Neural progenitor cell (in vitro differentiated cells): ENCODE results near the gene GPHN. TPM values are rescaled to one million over a fixed set of nuclear protein-coding genes. Genes with fewer than 3 reads are reported as not detected.

Experiments used
- DNase-seq: peaks from one replicate; pipeline ENCODE4 v3.0.0-alpha.2; 2016; ENCODE audit warnings: low spot score
- H2AFZ ChIP-seq: fragments of 200-600 bp; sonication (generic); replicated peaks from 2 replicates; pipeline ENCODE4 v1.6.1; 2016; ENCODE audit warnings: antibody characterized with exemption
- H3F3A ChIP-seq: fragments of 200-600 bp; sonication (generic); 2 replicates; pipeline ENCODE4 v1.6.1; 2016; ENCODE audit warnings: antibody characterized with exemption, low read depth
- H3K27ac ChIP-seq: fragments of 200-600 bp; sonication (generic); 2 replicates; pipeline ENCODE4 v1.5.1; 2016; ENCODE audit warnings: mild to moderate bottlenecking
- H3K27me3 ChIP-seq: fragments of 200-600 bp; sonication (generic); 2 replicates; pipeline ENCODE4 v1.6.1; 2016; ENCODE audit warnings: mild to moderate bottlenecking, moderate library complexity
- H3K36me3 ChIP-seq: fragments of 200-600 bp; sonication (generic); 2 replicates; pipeline ENCODE4 v1.5.1; 2016
- H3K4me1 ChIP-seq: fragments of 200-600 bp; sonication (generic); 2 replicates; pipeline ENCODE4 v1.6.1; 2016; ENCODE audit warnings: mixed run types
- H3K4me2 ChIP-seq: fragments of 200-600 bp; sonication (generic); 2 replicates; pipeline ENCODE4 v1.6.1; 2016
- H3K4me3 ChIP-seq: fragments of 200-600 bp; sonication (generic); 2 replicates; pipeline ENCODE4 v1.5.1; 2016
- H3K79me2 ChIP-seq: fragments of 200-600 bp; sonication (generic); 2 replicates; pipeline ENCODE4 v1.6.1; 2016; ENCODE audit warnings: low read depth
- H3K9ac ChIP-seq: fragments of 200-600 bp; sonication (generic); 2 replicates; pipeline ENCODE4 v1.6.1; 2016
- H3K9me3 ChIP-seq: fragments of 200-600 bp; sonication (generic); 2 replicates; pipeline ENCODE4 v1.5.1; 2016; ENCODE audit warnings: low read depth
- H4K20me1 ChIP-seq: fragments of 200-600 bp; sonication (generic); 2 replicates; pipeline ENCODE4 v1.6.1; 2016; ENCODE audit warnings: low read depth
- H3K27ac Mint-ChIP-seq: 3 replicates; pipeline ENCODE4 v1.8.0; 2021; ENCODE audit warnings: mixed read lengths
- H3K27me3 Mint-ChIP-seq: 2 replicates; pipeline ENCODE4 v1.8.0; 2022; ENCODE audit warnings: low read depth, mild to moderate bottlenecking, inconsistent platforms, moderate library complexity, mixed read lengths; ENCODE audit not compliant: insufficient read depth
- H3K36me3 Mint-ChIP-seq: 3 replicates; pipeline ENCODE4 v1.8.0; 2021; ENCODE audit warnings: mixed read lengths
- H3K4me1 Mint-ChIP-seq: 3 replicates; pipeline ENCODE4 v1.8.0; 2021; ENCODE audit warnings: mixed read lengths
- H3K4me3 Mint-ChIP-seq: 3 replicates; pipeline ENCODE4 v1.8.0; 2021; ENCODE audit warnings: mild to moderate bottlenecking, moderate library complexity, mixed read lengths
- H3K9me3 Mint-ChIP-seq: 3 replicates; pipeline ENCODE4 v1.8.0; 2020; ENCODE audit warnings: mixed read lengths
- CTCF ChIP-seq: fragments of 200-600 bp; sonication (generic); IDR thresholded peaks from 2 replicates; pipeline ENCODE4 v1.5.1; 2017; ENCODE audit warnings: antibody characterized with exemption, mild to moderate bottlenecking
- EZH2 ChIP-seq: fragments of 200-600 bp; sonication (generic); IDR thresholded peaks from 2 replicates; pipeline ENCODE4 v1.6.1; 2017; ENCODE audit warnings: antibody characterized with exemption, mild to moderate bottlenecking, moderate library complexity
- EZH2phosphoT487 ChIP-seq: fragments of 200-600 bp; sonication (generic); IDR thresholded peaks from 2 replicates; pipeline ENCODE4 v1.6.1; 2017; ENCODE audit warnings: antibody characterized with exemption
- total RNA-seq: library from RNA; depleted of rRNA; stranded (reverse); fragments of >200 nt; gene quantifications from 2 replicates; pipeline ENCODE4 v1.2.3, GENCODE V29; 2015; ENCODE audit warnings: low replicate concordance

The GPHN gene
- total RNA-seq, 1 donor from 2014 or later, result 42.9 TPM

GRCh38 chr14:66739826-66740225, 231.9 kb downstream of the GPHN start:
- Histone ChIP-seq H3F3A (no peaks in the 10 kb centered on the region), H3K27me3 (no peaks in the 10 kb centered on the region), H3K27ac (no peak overlapping the region), H3K4me3 (no peak overlapping the region), H2AFZ (no peak overlapping the region), H3K36me3 (peaks cover 6% of the 10 kb centered on the region), H4K20me1 (no peaks in the 10 kb centered on the region), H3K9me3 (peaks cover 6% of the 10 kb centered on the region), H3K4me2 (no peak overlapping the region), H3K9ac (no peak overlapping the region), H3K4me1 (no peaks in the 10 kb centered on the region), H3K79me2 (no peaks in the 10 kb centered on the region)
- no peak for TF ChIP-seq CTCF
- no peak for TF ChIP-seq EZH2
- TF ChIP-seq EZH2phosphoT487, result no peak
- Mint-ChIP-seq H3K9me3 (peaks cover 11% of the 10 kb centered on the region), H3K27me3 (no peaks in the 10 kb centered on the region), H3K4me3 (no peak overlapping the region), H3K27ac (no peak overlapping the region), H3K4me1 (no peaks in the 10 kb centered on the region), H3K36me3 (peaks cover 4% of the 10 kb centered on the region)
- no peak for DNase-seq

- Mint-ChIP-seq H3K4me3 (no peak overlapping the region), H3K27me3 (no peaks in the 10 kb centered on the region), H3K27ac (no peak overlapping the region), H3K36me3 (no peaks in the 10 kb centered on the region), H3K9me3 (peaks cover 4% of the 10 kb centered on the region), H3K4me1 (no peaks in the 10 kb centered on the region)
- Histone ChIP-seq H3F3A (peaks cover 7% of the 10 kb centered on the region), H2AFZ (no peak overlapping the region), H3K4me3 (no peak overlapping the region), H3K27ac (no peak overlapping the region), H4K20me1 (no peaks in the 10 kb centered on the region), H3K9ac (no peak overlapping the region), H3K36me3 (no peaks in the 10 kb centered on the region), H3K9me3 (no peaks in the 10 kb centered on the region), H3K79me2 (no peaks in the 10 kb centered on the region), H3K4me1 (no peaks in the 10 kb centered on the region), H3K4me2 (no peak overlapping the region), H3K27me3 (no peaks in the 10 kb centered on the region)
- no peak for DNase-seq
- TF ChIP-seq EZH2 (no peak), EZH2phosphoT487 (no peak), CTCF (no peak)
These were observed 237.1 kb downstream of the GPHN start for GRCh38 chr14:66745078-66745477.

- Histone ChIP-seq H3K27me3 (no peaks in the 10 kb centered on the region), H3K36me3 (no peaks in the 10 kb centered on the region), H3F3A (peaks cover 7% of the 10 kb centered on the region), H3K4me1 (no peaks in the 10 kb centered on the region), H3K27ac (peak overlapping the region; percentile 49), H3K4me2 (no peak overlapping the region), H4K20me1 (no peaks in the 10 kb centered on the region), H3K9me3 (no peaks in the 10 kb centered on the region), H3K9ac (no peak overlapping the region), H3K4me3 (no peak overlapping the region), H2AFZ (no peak overlapping the region), H3K79me2 (no peaks in the 10 kb centered on the region)
- peak; percentile 63 for TF ChIP-seq CTCF
- TF ChIP-seq EZH2phosphoT487, result no peak
- H3K9me3 Mint-ChIP-seq, result no peaks in the 10 kb centered on the region
- no peak overlapping the region for H3K4me3 Mint-ChIP-seq
- no peaks in the 10 kb centered on the region for H3K36me3 Mint-ChIP-seq
- no peaks in the 10 kb centered on the region for H3K27me3 Mint-ChIP-seq
- DNase-seq, result peak; percentile 39
- no peaks in the 10 kb centered on the region for H3K4me1 Mint-ChIP-seq
- H3K27ac Mint-ChIP-seq, result no peak overlapping the region
These were observed 238.5 kb downstream of the GPHN start for GRCh38 chr14:66746316-66747006.
